Measurements from ENCODE around the gene TXNDC17.

Gene TXNDC17

GRCh38 chr17:6681671-6682070, 40.8 kb downstream of the TXNDC17 start:
- Histone ChIP-seq H3K4me2 (ENCODE audit: low read depth, low read length, poor library complexity, severe bottlenecking) (no peak overlapping the region), H3K79me2 (ENCODE audit: insufficient read depth, low read length) (no peaks in the 10 kb centered on the region), H3K9me2 (replicated peaks; ENCODE audit: insufficient read depth, low read length) (no peaks in the 10 kb centered on the region), H3K27ac (ENCODE audit: low read depth, low read length) (no peak overlapping the region), H4K20me1 (ENCODE audit: low read depth, low read length) (no peaks in the 10 kb centered on the region), H3F3A (ENCODE audit: insufficient read depth) (no peaks in the 10 kb centered on the region), H2AFZ (ENCODE audit: low read depth, low read length, severe bottlenecking) (no peak overlapping the region), H3K4me3 (ENCODE audit: insufficient read depth, low read length, poor library complexity, severe bottlenecking) (no peak overlapping the region), H3K36me3 (ENCODE audit: low read length) (no peaks in the 10 kb centered on the region), H3K9me3 (ENCODE audit: insufficient read depth, low read length) (no peaks in the 10 kb centered on the region), H3K9ac (ENCODE audit: low read length) (no peak overlapping the region), H3K27me3 (ENCODE audit: low read length) (no peaks in the 10 kb centered on the region)
- TF ChIP-seq EZH2phosphoT487 (conservative IDR thresholded peaks at IDR 0.05; ENCODE audit: low read length), result no peak
- TF ChIP-seq, protein P1, sequence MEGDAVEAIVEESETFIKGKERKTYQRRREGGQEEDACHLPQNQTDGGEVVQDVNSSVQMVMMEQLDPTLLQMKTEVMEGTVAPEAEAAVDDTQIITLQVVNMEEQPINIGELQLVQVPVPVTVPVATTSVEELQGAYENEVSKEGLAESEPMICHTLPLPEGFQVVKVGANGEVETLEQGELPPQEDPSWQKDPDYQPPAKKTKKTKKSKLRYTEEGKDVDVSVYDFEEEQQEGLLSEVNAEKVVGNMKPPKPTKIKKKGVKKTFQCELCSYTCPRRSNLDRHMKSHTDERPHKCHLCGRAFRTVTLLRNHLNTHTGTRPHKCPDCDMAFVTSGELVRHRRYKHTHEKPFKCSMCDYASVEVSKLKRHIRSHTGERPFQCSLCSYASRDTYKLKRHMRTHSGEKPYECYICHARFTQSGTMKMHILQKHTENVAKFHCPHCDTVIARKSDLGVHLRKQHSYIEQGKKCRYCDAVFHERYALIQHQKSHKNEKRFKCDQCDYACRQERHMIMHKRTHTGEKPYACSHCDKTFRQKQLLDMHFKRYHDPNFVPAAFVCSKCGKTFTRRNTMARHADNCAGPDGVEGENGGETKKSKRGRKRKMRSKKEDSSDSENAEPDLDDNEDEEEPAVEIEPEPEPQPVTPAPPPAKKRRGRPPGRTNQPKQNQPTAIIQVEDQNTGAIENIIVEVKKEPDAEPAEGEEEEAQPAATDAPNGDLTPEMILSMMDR (IDR thresholded peaks at IDR 0.05; ENCODE audit: insufficient read depth, low read length, poor library complexity, severe bottlenecking), result no peak

DNA sequence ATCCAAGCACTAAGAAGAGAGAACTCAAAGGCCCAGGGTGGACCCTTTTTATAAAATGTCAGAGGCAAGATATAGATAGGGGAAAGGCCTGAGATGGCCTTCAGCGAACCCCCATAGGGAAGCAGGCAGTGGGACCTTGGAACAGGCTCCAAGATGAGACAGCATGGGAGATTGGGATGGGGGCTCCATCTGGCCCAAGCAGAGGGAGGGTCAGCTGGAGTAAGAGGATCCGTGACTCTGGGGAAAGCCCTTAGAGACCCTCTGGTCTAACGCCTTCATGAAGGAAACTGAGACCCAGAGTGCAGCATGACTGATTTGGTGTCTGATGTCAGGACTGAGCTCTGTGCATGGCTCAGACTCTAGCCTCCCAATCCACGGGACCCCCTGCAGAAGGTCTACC, 41.5 kb downstream of the TXNDC17 start:
- H3K4me3 ChIP-seq (ENCODE audit: insufficient read depth, low read length, poor library complexity, severe bottlenecking), result no peak overlapping the region
- no peaks in the 10 kb centered on the region for H3K27me3 ChIP-seq (ENCODE audit: low read length)
- no peaks in the 10 kb centered on the region for H3F3A ChIP-seq (ENCODE audit: insufficient read depth)
- no peak overlapping the region for H3K9ac ChIP-seq (ENCODE audit: low read length)
- no peak overlapping the region for H2AFZ ChIP-seq (ENCODE audit: low read depth, low read length, severe bottlenecking)
- H3K36me3 ChIP-seq (ENCODE audit: low read length), result no peaks in the 10 kb centered on the region
- no peaks in the 10 kb centered on the region for H3K9me2 ChIP-seq (replicated peaks; ENCODE audit: insufficient read depth, low read length)
- H3K4me2 ChIP-seq (ENCODE audit: low read depth, low read length, poor library complexity, severe bottlenecking), result no peak overlapping the region
- TF ChIP-seq, protein P1 (IDR thresholded peaks at IDR 0.05; ENCODE audit: insufficient read depth, low read length, poor library complexity, severe bottlenecking), result no peak
- TF ChIP-seq EZH2phosphoT487 (conservative IDR thresholded peaks at IDR 0.05; ENCODE audit: low read length), result no peak
- H4K20me1 ChIP-seq (ENCODE audit: low read depth, low read length), result no peaks in the 10 kb centered on the region
- no peak overlapping the region for H3K27ac ChIP-seq (ENCODE audit: low read depth, low read length)
- no peaks in the 10 kb centered on the region for H3K9me3 ChIP-seq (ENCODE audit: insufficient read depth, low read length)
- no peaks in the 10 kb centered on the region for H3K79me2 ChIP-seq (ENCODE audit: insufficient read depth, low read length)

DNA sequence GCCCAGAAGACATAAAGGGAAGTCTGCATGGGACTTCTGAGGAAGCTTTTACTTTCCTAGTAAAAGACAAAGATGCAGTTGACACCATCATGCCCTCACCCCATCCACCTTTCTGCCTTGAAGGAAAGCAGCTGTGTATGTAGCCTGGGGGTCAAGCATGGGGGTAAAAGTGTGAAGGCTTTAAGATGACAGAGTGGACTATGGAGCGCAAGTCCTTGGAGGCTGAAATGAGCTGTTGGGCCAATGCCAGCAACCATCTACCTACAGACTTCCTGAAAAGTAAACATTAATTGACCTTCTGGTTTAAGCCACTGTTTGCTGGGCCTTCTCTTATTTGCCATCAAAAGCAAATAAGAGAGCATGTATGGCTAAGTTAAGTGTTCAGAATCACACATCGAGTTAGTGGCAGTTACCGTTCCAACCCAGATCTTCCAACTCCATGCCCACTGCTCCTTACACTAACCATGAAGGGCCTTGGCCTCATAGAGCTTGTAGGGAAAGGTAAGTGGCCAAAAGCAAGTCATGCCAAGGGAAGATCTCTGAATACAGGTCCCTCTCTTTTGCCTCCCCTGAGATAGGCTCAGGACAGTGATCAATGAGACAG, 42.3 kb downstream of the TXNDC17 start:
- H2AFZ ChIP-seq (ENCODE audit: low read depth, low read length, severe bottlenecking), result no peak overlapping the region
- H3K4me2 ChIP-seq (ENCODE audit: low read depth, low read length, poor library complexity, severe bottlenecking), result no peak overlapping the region
- no peak overlapping the region for H3K9ac ChIP-seq (ENCODE audit: low read length)
- H3K9me3 ChIP-seq (ENCODE audit: insufficient read depth, low read length), result no peaks in the 10 kb centered on the region
- H3K36me3 ChIP-seq (ENCODE audit: low read length), result no peaks in the 10 kb centered on the region
- no peaks in the 10 kb centered on the region for H3K27me3 ChIP-seq (ENCODE audit: low read length)
- H4K20me1 ChIP-seq (ENCODE audit: low read depth, low read length), result no peaks in the 10 kb centered on the region
- no peaks in the 10 kb centered on the region for H3K9me2 ChIP-seq (replicated peaks; ENCODE audit: insufficient read depth, low read length)
- H3F3A ChIP-seq (ENCODE audit: insufficient read depth), result no peaks in the 10 kb centered on the region
- no peak for TF ChIP-seq EZH2phosphoT487 (conservative IDR thresholded peaks at IDR 0.05; ENCODE audit: low read length)
- TF ChIP-seq, protein P1 (IDR thresholded peaks at IDR 0.05; ENCODE audit: insufficient read depth, low read length, poor library complexity, severe bottlenecking), result no peak
- no peak overlapping the region for H3K27ac ChIP-seq (ENCODE audit: low read depth, low read length)
- H3K79me2 ChIP-seq (ENCODE audit: insufficient read depth, low read length), result no peaks in the 10 kb centered on the region
- no peak overlapping the region for H3K4me3 ChIP-seq (ENCODE audit: insufficient read depth, low read length, poor library complexity, severe bottlenecking)

All from SU-DHL-6 (cell line).